Glomerular endothelial cell (primary cell): ENCODE results near the gene MEIS2. TPM values are rescaled to one million over a fixed set of nuclear protein-coding genes. Genes with fewer than 3 reads are reported as not detected.

Experiments
- DNase-seq: peaks from one replicate; pipeline ENCODE4 v3.0.0-alpha.2; 2011; ENCODE audit warnings: low read depth, low spot score; ENCODE audit errors: extremely low read depth
- total RNA-seq: library from RNA; depleted of rRNA; stranded (reverse); fragments of >200 nt; gene quantifications from 2 replicates; pipeline ENCODE4 v1.2.3, GENCODE V29; 2015

Gene MEIS2
- total RNA-seq, 1 donor from 2014 or later: 103 TPM

GRCh38 chr15:36940219-36940618, 160.1 kb downstream of the MEIS2 start:
- no peak for DNase-seq

- DNase-seq: no peak
Observed at GRCh38 chr15:36938764-36939163, 161.6 kb downstream of the MEIS2 start.

- DNase-seq: no peak
Observed at GRCh38 chr15:36938131-36938530, 162.2 kb downstream of the MEIS2 start.

- no peak for DNase-seq
Observed at GRCh38 chr15:36936613-36937012, 163.7 kb downstream of the MEIS2 start.

GRCh38 chr15:36933255-36933990, 166.9 kb downstream of the MEIS2 start:
- no peak for DNase-seq

GRCh38 chr15:36932070-36932469, 168.3 kb downstream of the MEIS2 start:
- no peak for DNase-seq

GRCh38 chr15:36931434-36931833, 168.9 kb downstream of the MEIS2 start:
- DNase-seq: no peak

- DNase-seq: no peak
Observed at GRCh38 chr15:36926427-36926825, 173.9 kb downstream of the MEIS2 start.

- no peak for DNase-seq
Observed at GRCh38 chr15:36925653-36926426, 174.5 kb downstream of the MEIS2 start.

- DNase-seq: no peak
Observed at GRCh38 chr15:36925049-36925448, 175.3 kb downstream of the MEIS2 start.

GRCh38 chr15:36924034-36924433, 176.3 kb downstream of the MEIS2 start:
- DNase-seq: no peak

- no peak for DNase-seq
Observed at GRCh38 chr15:36921484-36922091, 178.8 kb downstream of the MEIS2 start.

- no peak for DNase-seq
Observed at GRCh38 chr15:36917411-36918267, 182.7 kb downstream of the MEIS2 start.

- DNase-seq: no peak
Observed at GRCh38 chr15:36914960-36915808, 185.2 kb downstream of the MEIS2 start.

- DNase-seq: no peak
Observed at GRCh38 chr15:36914466-36914865, 185.9 kb downstream of the MEIS2 start.

GRCh38 chr15:36912311-36912712, 188.0 kb downstream of the MEIS2 start:
- no peak for DNase-seq

- DNase-seq: no peak
Observed at GRCh38 chr15:36911322-36911944, 188.9 kb downstream of the MEIS2 start.

GRCh38 chr15:36908991-36909390, 191.4 kb downstream of the MEIS2 start:
- DNase-seq: no peak

GRCh38 chr15:36907295-36907694, 193.1 kb downstream of the MEIS2 start:
- no peak for DNase-seq
